GM12891 (cell line): Measurements from ENCODE around the gene PCBP3.

Experiments used
- DNase-seq: peaks from one replicate; pipeline ENCODE4 v3.0.0; 2011; ENCODE audit warnings: low spot score; ENCODE audit not compliant: insufficient read length
- FAIRE-seq: peaks from 2 replicates; lab custom pipeline; 2011; peaks lifted over from hg19 to GRCh38; lab: Jason Lieb, UNC
- PAX5 ChIP-seq: IDR thresholded peaks from 2 replicates; pipeline ENCODE4 v1.6.1; 2011; ENCODE audit warnings: low read length, moderate library complexity, mild to moderate bottlenecking; ENCODE audit not compliant: insufficient read depth, severe bottlenecking
- POLR2A ChIP-seq: IDR thresholded peaks from 2 replicates; pipeline ENCODE4 v1.6.1; 2011; ENCODE audit warnings: low read depth, low read length, control low read depth
- POLR2AphosphoS5 ChIP-seq: IDR thresholded peaks from 2 replicates; pipeline ENCODE4 v1.6.1; 2011; ENCODE audit warnings: low read depth, low read length, control low read depth
- POU2F2 ChIP-seq: IDR thresholded peaks from 2 replicates; pipeline ENCODE4 v1.6.1; 2011; ENCODE audit warnings: low read depth, mild to moderate bottlenecking, control low read depth, low read length, moderate library complexity
- SPI1 ChIP-seq: IDR thresholded peaks from 2 replicates; pipeline ENCODE4 v1.6.1; 2011; ENCODE audit warnings: low read depth, low read length, control low read depth
- TAF1 ChIP-seq: IDR thresholded peaks from 2 replicates; pipeline ENCODE4 v1.6.1; 2011; ENCODE audit warnings: low read depth, low read length, control low read depth

PCBP3 gene

GRCh38 chr21:45927851-45928850, 284.6 kb downstream of the PCBP3 start:
- FAIRE-seq = no peak
- TF ChIP-seq POLR2A = no peak
- no peak for DNase-seq

GRCh38 chr21:45929449-45929848, 285.9 kb downstream of the PCBP3 start:
- no peak for FAIRE-seq
- no peak for DNase-seq
- TF ChIP-seq PAX5 = no peak
- TF ChIP-seq SPI1 = no peak

GRCh38 chr21:45930231-45930760, 286.8 kb downstream of the PCBP3 start:
- no peak for FAIRE-seq
- no peak for DNase-seq
- TF ChIP-seq SPI1 (no peak), POLR2A (no peak), POLR2AphosphoS5 (no peak), PAX5 (no peak), POU2F2 (no peak), TAF1 (no peak)

- FAIRE-seq (no peak), DNase-seq (no peak)
- TF ChIP-seq POLR2A = no peak
- no peak for TF ChIP-seq SPI1
- TF ChIP-seq PAX5 = no peak
- no peak for TF ChIP-seq POU2F2
- TF ChIP-seq TAF1 = no peak
- TF ChIP-seq POLR2AphosphoS5 = no peak
Measured at GRCh38 chr21:45930792-45931191, 287.3 kb downstream of the PCBP3 start.

- DNase-seq (no peak), FAIRE-seq (no peak)
Measured at GRCh38 chr21:45931397-45931969, 288.0 kb downstream of the PCBP3 start.

GRCh38 chr21:45932922-45933502, 289.5 kb downstream of the PCBP3 start:
- FAIRE-seq = no peak
- TF ChIP-seq PAX5 (no peak), POU2F2 (no peak), TAF1 (no peak), POLR2AphosphoS5 (no peak), SPI1 (no peak), POLR2A (no peak)

More at GRCh38 chr21:45931397-45931969, 288.0 kb downstream of the PCBP3 start:
- TF ChIP-seq SPI1 (no peak), POLR2AphosphoS5 (no peak), POU2F2 (no peak), TAF1 (no peak), PAX5 (no peak), POLR2A (no peak)

GRCh38 chr21:45934085-45934484, 290.6 kb downstream of the PCBP3 start:
- TF ChIP-seq POLR2AphosphoS5 (no peak), PAX5 (no peak), TAF1 (no peak), POU2F2 (no peak), POLR2A (no peak), SPI1 (no peak)
- FAIRE-seq (no peak), DNase-seq (no peak)

More at GRCh38 chr21:45932922-45933502, 289.5 kb downstream of the PCBP3 start:
- DNase-seq = no peak

- FAIRE-seq = no peak
- DNase-seq = no peak
- no peak for TF ChIP-seq TAF1
- no peak for TF ChIP-seq POLR2A
- TF ChIP-seq SPI1 = no peak
- no peak for TF ChIP-seq POLR2AphosphoS5
- TF ChIP-seq PAX5 = no peak
- TF ChIP-seq POU2F2 = no peak
Measured at GRCh38 chr21:45934554-45934953, 291.0 kb downstream of the PCBP3 start.

- TF ChIP-seq POLR2AphosphoS5 (no peak), TAF1 (no peak), POLR2A (no peak), PAX5 (no peak), SPI1 (no peak), POU2F2 (no peak)
- DNase-seq = no peak
- FAIRE-seq = no peak
Measured at GRCh38 chr21:45935628-45936027, 292.1 kb downstream of the PCBP3 start.
